CD4-positive, alpha-beta T cell treated with Interleukin-6 for 4 hours (primary cell): Measurements from ENCODE around the gene PGAP1.

Source experiments
- DNase-seq: peaks from one replicate; pipeline ENCODE4 v3.0.0-alpha.2; 2020; ENCODE audit warnings: mixed read lengths

Gene PGAP1

GRCh38 chr2:196926562-196927375 lies at the start of gene PGAP1:
Gene PGAP1, minus strand, starts transcription at chr2:196926707. Its CDS starts 91 bp downstream, at chr2:196926616.
- DNase-seq: peak; percentile 84

- DNase-seq: no peak
These were observed 48.5 kb upstream of the PGAP1 start for GRCh38 chr2:196974970-196975369.

- DNase-seq: no peak
These were observed 45.2 kb upstream of the PGAP1 start for GRCh38 chr2:196971574-196972279.

- DNase-seq: no peak
These were observed 43.6 kb upstream of the PGAP1 start for GRCh38 chr2:196970099-196970498.

- DNase-seq: no peak
These were observed 42.0 kb upstream of the PGAP1 start for GRCh38 chr2:196968516-196968915.

GRCh38 chr2:196967775-196968174 lies 41.3 kb upstream of the PGAP1 start:
- DNase-seq: no peak

GRCh38 chr2:196967116-196967515 lies 40.6 kb upstream of the PGAP1 start:
- DNase-seq: no peak

GRCh38 chr2:196966061-196966460 lies 39.6 kb upstream of the PGAP1 start:
- DNase-seq: no peak

GRCh38 chr2:196965651-196966050 lies 39.1 kb upstream of the PGAP1 start:
- no peak for DNase-seq

GRCh38 chr2:196963961-196964360 lies 37.5 kb upstream of the PGAP1 start:
- DNase-seq: no peak

- DNase-seq: no peak
These were observed 36.5 kb upstream of the PGAP1 start for GRCh38 chr2:196963043-196963442.

GRCh38 chr2:196962325-196962724 lies 35.8 kb upstream of the PGAP1 start:
- no peak for DNase-seq

- DNase-seq: no peak
These were observed 35.4 kb upstream of the PGAP1 start for GRCh38 chr2:196961889-196962288.

- no peak for DNase-seq
These were observed 33.3 kb upstream of the PGAP1 start for GRCh38 chr2:196959734-196960338.

GRCh38 chr2:196959281-196959680 lies 32.8 kb upstream of the PGAP1 start:
- DNase-seq: no peak

- no peak for DNase-seq
These were observed 31.5 kb upstream of the PGAP1 start for GRCh38 chr2:196957881-196958525.

GRCh38 chr2:196957442-196957841 lies 30.9 kb upstream of the PGAP1 start:
- DNase-seq: no peak

GRCh38 chr2:196956069-196956468 lies 29.6 kb upstream of the PGAP1 start:
- no peak for DNase-seq

GRCh38 chr2:196955036-196955435 lies 28.5 kb upstream of the PGAP1 start:
- DNase-seq: no peak

GRCh38 chr2:196954001-196954400 lies 27.5 kb upstream of the PGAP1 start:
- DNase-seq: no peak

GRCh38 chr2:196952936-196953335 lies 26.4 kb upstream of the PGAP1 start:
- no peak for DNase-seq

- no peak for DNase-seq
These were observed 25.5 kb upstream of the PGAP1 start for GRCh38 chr2:196951973-196952372.

GRCh38 chr2:196949116-196949515 lies 22.6 kb upstream of the PGAP1 start:
- no peak for DNase-seq
